GM19455 (cell line): ENCODE results near the gene UCK2.

Experiments used
- ATAC-seq: cut with Tn5 transposase; IDR thresholded peaks from one replicate; pipeline ENCODE4 v1.9.1; 2021; ENCODE audit not compliant: unreplicated experiment

UCK2 gene

DNA sequence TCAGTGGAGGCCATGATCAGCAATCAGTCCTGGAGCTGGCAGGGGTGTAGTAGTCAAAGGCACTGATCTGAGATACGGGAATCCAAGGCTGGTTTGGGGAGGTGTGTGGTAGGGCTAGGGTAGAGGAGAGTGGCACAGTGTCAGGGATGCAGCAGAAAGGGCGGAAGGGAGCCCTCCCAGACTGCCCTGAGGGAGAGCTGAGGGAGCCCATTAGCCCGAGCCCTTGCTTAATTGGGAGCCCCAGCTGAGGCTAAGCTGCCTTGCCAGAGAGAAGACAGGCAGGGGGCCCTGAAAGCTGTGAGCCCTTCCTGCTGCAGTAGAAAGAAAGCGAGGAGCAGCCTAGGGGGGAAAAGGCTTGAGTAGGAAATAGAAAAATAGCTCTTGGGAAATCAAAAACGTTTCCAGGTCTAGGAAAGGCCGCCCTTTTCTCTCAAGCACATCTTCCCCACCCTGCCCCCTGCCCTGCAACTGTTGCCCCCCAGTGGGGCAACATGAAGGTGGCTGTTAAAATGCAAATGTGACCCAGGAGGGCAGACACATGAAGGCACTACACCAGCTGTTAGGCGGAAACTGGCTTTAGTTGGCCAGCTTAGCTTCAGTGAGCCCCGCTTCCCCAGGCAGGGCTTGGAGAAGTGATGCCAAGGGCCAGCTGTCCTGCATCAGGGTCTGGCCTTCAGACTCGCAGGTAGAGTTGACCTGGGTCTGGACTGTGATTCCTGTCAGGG, 106.2 kb downstream of the UCK2 start:
- ATAC-seq: no peak

DNA sequence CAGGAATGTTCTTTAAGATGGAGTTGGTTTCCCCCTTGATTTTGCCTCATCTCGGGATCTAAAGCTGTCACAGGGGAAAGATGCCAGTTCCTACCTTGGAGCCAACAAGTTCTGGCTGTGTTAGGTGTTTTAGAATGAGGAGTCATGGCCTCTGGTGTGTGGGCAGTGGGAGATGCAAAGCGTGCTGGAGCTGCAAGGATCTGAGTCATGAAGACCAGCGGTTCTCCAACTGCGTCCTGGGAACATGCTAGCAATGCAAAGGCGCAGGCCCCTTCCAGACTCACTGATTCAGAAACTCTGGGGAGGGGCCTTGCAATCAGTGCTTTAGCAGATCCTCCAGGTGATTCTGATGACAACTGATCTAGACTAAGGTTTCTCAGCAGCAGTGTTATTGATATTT, 109.1 kb downstream of the UCK2 start:
- ATAC-seq: no peak

DNA sequence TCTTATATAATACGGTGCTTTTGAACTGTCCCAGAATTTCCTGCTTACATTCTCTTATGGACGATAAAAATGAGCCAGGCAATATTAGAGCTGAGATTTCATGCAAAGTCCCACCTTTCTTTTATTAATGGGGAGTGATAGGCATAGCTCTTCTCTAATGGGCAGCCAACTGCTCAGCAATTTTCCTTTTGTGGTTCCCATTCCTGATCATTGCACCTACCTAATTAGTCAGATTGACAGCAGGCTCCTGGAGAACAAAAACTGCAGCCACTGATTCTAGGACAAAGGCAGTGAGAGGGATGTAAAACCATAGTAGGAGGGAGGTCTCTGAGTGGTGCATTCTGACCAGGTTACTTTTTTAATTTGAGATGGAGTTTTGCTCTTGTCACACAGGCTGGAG, 110.4 kb downstream of the UCK2 start:
- ATAC-seq: no peak

DNA sequence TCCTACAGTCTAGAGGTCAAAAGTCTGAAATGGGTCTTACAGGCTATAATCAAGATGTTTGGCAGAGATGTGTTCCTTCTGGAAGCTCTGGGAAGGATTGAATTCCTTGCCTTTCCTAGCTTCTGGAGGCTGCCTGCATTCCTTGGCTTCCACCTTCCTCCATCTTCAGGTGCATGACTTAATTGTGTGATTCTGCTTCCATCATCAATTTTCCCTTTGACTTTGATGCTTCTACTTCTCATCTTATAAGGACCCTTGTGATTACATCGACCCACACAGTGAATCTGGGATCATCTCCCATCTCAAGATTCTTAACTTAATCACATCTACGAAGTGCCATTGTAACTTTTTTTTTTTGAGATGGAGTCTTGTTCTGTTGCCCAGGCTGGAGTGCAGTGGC, 111.4 kb downstream of the UCK2 start:
- ATAC-seq: no peak

DNA sequence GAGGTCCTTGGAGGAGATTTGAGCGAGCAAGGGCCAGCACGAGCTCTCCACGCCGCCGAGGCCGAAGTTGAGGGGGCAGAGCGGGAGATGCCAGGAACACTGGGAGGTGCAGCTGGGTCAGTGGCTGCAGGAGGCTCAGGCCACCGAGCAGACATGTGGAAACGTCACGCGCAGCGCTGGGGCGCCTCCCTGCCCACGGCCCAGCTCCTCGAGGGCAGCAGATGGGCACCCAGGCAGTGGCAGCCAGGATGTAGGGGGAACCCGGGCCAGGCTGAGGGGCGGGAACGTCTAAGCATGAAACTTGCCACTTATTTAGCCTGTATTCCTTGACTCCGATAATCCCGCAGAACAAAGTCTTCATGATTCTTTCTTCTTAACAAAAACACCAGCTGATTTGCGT, 114.1 kb downstream of the UCK2 start:
- no peak for ATAC-seq

DNA sequence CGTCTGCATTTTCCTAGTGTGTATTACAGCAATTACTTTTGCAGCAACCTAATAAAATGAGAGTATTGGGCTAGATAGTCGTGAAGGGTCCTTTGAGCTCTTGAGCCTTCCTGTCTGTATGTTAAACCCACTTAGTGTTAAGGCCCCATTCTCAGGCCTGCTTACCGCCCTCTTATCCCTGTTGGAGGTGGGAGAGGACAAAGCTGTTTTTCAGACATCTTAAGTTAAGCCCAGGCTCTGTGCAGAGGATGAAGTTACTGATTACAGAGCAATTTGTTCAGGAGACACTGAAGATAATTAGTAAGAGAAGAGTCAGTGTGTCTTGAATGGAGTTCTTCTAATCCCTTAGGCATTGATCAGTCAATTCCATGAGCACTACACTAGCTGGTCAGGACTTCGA, 114.6 kb downstream of the UCK2 start:
- ATAC-seq: no peak

DNA sequence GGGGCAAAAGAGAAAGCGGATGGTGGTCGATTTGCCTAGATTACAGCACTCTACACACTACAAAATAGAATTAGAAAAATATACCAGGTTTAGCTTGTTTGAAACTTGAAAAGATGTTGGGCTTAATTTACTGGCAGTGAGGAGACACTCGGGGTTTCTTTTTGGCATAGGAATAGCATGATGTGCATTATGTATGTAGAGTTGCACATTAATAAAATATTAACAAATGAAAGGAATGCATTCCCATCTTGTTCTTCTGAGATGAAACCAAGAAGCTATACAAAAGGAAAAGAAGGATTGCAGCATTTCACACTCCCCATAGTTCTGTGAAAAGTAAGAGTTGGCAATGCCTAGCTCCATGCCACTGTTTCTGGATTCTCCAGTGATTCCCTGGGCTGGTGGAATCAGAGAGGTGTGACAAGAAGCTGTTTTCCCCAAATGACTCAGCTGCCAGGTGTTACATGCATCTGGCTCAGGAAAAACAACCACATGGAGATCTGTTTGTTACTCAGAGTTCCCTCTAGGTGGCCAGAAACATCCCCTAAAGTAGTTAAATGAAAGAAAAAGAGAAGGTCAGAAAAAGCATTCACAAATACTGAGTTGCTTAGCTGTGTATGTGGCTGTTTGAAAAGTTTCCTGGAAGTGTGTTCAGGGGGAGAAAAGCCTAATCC, 115.6 kb downstream of the UCK2 start:
- no peak for ATAC-seq

DNA sequence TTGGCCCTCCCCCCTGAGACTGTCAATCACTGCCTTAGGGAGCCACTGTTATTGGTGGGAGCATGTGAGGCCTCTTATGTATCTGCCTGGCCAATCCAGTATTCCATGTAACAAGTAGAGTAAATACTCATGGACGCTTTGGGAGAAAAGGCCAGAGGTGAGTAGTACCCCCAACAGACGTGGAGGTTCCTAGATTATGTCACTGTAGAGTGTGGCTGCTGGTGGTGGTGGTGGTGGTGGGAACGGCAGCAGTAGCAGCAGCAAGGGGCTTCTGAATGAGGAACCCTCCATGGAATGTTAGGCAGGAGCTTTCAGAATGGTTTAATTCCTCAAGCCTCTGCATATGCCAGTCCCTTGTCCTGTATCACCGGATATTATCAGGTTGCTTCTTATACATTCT, 118.5 kb downstream of the UCK2 start:
- ATAC-seq: no peak

DNA sequence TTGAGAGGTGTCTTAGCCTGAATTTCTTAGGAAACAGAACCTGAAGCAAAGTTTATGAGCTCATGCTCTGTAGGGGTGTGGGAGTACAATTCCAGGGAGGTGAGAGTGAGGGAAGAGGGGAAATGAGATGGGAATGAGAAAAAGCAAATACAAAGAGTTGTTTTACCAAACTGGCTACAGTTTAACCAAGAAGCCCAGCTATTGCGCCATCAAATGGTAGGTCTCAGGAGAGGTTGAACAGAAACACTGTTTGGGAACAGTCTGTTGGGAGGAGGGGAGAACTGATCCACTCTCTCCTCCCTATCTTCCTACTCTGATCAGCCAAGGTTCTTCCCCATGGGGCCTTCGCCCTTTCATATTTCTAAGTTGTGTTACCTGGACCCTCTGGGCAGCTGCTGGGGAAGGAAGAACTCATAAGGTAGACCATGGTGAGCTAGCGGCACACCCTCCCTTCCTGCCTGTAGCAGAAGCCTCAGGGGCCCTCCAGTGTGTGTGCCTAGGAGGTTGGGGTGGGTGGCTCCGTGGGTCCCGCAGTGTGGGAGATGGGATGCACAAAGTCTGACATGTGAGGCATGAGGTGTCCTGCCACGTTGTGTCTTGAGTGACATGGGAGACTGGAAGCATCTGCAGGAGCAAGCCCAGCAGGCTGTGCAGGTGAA, 120.5 kb downstream of the UCK2 start:
- no peak for ATAC-seq

DNA sequence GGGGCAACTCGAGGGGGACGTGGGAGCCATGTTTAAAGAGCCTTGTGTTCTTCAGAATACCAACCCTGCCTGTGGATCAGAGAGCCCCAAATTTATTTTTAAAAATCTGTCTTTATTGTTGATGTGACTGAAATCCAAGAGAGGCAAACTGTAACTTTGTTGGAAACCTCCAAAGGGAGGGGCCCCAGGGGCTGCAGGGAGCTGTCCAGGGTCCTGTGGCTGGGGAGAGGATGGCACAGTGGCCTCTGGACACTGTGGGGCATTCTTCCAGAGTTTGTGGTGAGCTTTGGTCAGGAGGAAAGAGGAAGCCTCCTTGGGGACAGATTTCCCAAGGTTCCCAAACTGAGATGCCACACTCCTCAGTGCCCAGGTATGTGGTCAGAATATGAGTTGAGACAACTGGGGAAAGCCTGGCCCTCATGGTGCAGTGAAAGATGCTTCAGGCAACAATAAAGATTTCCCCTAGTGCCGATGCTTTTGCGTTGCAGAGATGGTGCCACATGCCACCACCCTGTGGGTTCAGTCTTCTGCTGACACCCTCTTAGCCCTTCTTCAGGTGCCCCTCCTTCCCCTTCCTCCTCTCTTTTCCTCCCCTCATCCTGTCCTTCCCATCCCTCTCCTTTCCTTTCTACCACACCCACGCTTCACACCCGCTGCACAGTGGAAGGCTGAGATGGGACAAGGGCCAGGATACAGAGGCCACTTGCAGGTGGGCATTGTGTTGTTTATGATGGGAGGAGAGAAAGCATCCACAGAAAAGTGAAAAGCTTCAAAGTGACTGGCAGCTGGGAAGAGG, 122.1 kb downstream of the UCK2 start:
- ATAC-seq: no peak

DNA sequence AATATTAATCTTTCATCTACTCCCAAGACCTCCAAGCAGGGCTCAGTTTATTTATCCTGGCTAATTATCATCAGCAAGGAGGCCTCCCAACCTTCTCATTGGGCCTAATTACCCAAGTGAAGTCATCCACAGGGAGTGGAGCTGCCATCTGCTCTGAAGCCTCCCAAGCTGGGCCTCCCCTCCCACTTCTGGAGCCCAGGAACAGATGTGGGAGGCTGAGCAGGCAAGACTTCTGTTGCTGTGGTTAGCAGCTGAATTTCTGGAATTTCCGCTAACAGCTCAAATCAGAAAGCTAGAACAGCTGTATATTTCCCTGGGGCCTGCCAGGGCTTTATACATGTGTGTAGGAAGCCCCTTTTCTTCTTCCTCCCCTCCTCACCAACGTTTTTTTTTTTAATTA, 127.5 kb downstream of the UCK2 start:
- ATAC-seq: no peak

DNA sequence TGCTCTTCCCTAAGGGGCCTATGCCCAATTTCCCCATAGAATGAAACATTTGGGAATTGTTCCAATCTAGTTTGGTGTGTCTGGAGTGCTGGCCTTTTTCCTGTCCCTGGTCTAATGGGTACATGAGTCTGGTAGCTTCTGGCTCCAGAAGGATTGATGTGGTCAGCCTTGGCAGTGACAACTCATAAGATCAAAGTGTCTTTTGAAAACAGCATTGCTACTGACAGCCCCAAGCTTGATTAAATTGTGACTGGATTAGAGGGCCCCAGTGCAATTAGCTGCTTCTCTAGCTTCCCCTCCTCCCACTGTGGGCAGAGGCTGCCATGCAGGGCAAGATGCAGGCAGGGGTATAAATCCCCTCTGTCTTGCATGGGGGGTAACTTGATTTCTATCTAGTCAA, 130.9 kb downstream of the UCK2 start:
- no peak for ATAC-seq

DNA sequence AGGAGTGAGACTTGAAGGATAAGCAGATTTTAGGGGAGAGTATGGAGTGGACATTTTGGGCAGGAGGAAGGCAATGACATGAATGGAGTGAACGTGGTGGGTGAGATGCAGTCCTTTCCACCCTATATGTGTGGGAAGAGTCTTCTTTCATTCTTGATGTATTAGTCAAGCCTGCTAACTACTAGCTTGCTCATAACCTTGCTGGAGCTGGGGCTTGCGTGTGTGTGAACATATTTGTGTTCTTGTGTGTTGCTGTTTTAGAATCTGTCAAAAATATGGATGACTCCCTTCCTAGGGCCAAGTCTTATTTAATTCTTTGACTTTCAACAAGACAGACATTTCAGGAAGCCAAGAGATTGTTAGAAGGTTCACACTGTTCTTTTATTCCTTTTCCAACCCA, 132.7 kb downstream of the UCK2 start:
- ATAC-seq: no peak

DNA sequence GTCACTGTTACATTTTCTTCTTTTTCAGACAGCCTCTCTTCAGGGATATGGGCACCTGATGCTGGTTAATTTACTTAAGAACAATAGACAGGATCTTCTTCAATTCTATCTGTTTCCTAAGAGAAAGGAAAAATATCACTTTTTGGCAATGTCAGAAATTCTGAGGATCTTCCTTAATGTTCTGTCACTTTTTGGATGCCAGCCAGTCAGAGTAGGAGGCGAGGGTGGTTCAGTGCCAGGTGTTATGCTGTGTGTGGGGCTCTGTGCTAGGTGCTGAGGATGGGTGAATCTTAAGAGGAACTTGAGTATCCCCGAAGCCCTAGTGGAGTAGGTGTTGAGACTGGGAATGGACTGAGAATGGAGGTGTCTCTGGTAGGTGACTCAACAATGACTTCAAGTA, 133.5 kb downstream of the UCK2 start:
- no peak for ATAC-seq
